ENCODE results near the gene NPAS1.
"Not testable (repeated sequence)": the region's sequence is repeated elsewhere in the genome, so short reads cannot be mapped to it uniquely, and the experiment has no call there.

Gene NPAS1

GRCh38 chr19:47074621-47075020 lies 55.0 kb downstream of the NPAS1 start:
- no peak for DNase-seq (ENCODE audit: extremely low read depth in 1 of 2, low read depth in 1 of 2)

GRCh38 chr19:47075179-47075810 lies 55.7 kb downstream of the NPAS1 start:
- DNase-seq (ENCODE audit: extremely low read depth in 1 of 2, low read depth in 1 of 2), result no peak

- no peak for DNase-seq (ENCODE audit: extremely low read depth in 1 of 2, low read depth in 1 of 2)
These were observed 56.3 kb downstream of the NPAS1 start for GRCh38 chr19:47075941-47076340.

GRCh38 chr19:47078351-47078750 lies 58.7 kb downstream of the NPAS1 start:
- DNase-seq (ENCODE audit: extremely low read depth in 1 of 2, low read depth in 1 of 2), result not testable (repeated sequence)

- DNase-seq (ENCODE audit: extremely low read depth in 1 of 2, low read depth in 1 of 2), result no peak
These were observed 61.5 kb downstream of the NPAS1 start for GRCh38 chr19:47081095-47081494.

- DNase-seq (ENCODE audit: extremely low read depth in 1 of 2, low read depth in 1 of 2), result no peak
These were observed 62.9 kb downstream of the NPAS1 start for GRCh38 chr19:47082493-47082892.

GRCh38 chr19:47084879-47085439 lies 65.3 kb downstream of the NPAS1 start:
- no peak for DNase-seq (ENCODE audit: extremely low read depth in 1 of 2, low read depth in 1 of 2)

- DNase-seq (ENCODE audit: extremely low read depth in 1 of 2, low read depth in 1 of 2), result no peak
These were observed 66.6 kb downstream of the NPAS1 start for GRCh38 chr19:47086280-47086679.

- no peak for DNase-seq (ENCODE audit: extremely low read depth in 1 of 2, low read depth in 1 of 2)
These were observed 70.2 kb downstream of the NPAS1 start for GRCh38 chr19:47089767-47090350.

GRCh38 chr19:47093254-47093653 lies 73.6 kb downstream of the NPAS1 start:
- no peak for DNase-seq (ENCODE audit: extremely low read depth in 1 of 2, low read depth in 1 of 2)

- DNase-seq (ENCODE audit: extremely low read depth in 1 of 2, low read depth in 1 of 2), result peak; percentile 43 to 69
These were observed 74.2 kb downstream of the NPAS1 start for GRCh38 chr19:47093841-47094240.

- peak; percentile 40 to 65 for DNase-seq (ENCODE audit: extremely low read depth in 1 of 2, low read depth in 1 of 2)
These were observed 75.2 kb downstream of the NPAS1 start for GRCh38 chr19:47094557-47095475.
